ENCODE data around the gene CNOT6. TPM values are rescaled to one million over a fixed set of nuclear protein-coding genes. Genes with fewer than 3 reads are reported as not detected.

Gene CNOT6
- total RNA-seq, 1 donor from 2014 or later, result 46.3 TPM

GRCh38 chr5:180601591-180602480 is 107.7 kb downstream of the CNOT6 start:
- H3K27ac Mint-ChIP-seq (ENCODE audit: unreplicated experiment), result peak overlapping the region; percentile 21
- H3K9me3 Mint-ChIP-seq (ENCODE audit: unreplicated experiment), result no peaks in the 10 kb centered on the region
- H3K4me3 Mint-ChIP-seq (ENCODE audit: unreplicated experiment), result peak overlapping the region; percentile 28
- peaks cover 19% of the 10 kb centered on the region for H3K36me3 Mint-ChIP-seq (ENCODE audit: low read depth, unreplicated experiment)
- H3K4me1 Mint-ChIP-seq (ENCODE audit: unreplicated experiment), result peaks cover 12% of the 10 kb centered on the region
- DNase-seq (ENCODE audit: low spot score), result no peak
- H3K27me3 Mint-ChIP-seq (ENCODE audit: unreplicated experiment), result peaks cover 25% of the 10 kb centered on the region
- TF ChIP-seq CTCF (IDR thresholded peaks at IDR 0.05; ENCODE audit: unreplicated experiment), result no peak

GRCh38 chr5:180602481-180603075 is 108.4 kb downstream of the CNOT6 start:
- Mint-ChIP-seq H3K27me3 (ENCODE audit: unreplicated experiment) (peaks cover 25% of the 10 kb centered on the region), H3K36me3 (ENCODE audit: low read depth, unreplicated experiment) (peaks cover 20% of the 10 kb centered on the region), H3K9me3 (ENCODE audit: unreplicated experiment) (no peaks in the 10 kb centered on the region), H3K4me3 (ENCODE audit: unreplicated experiment) (no peak overlapping the region), H3K27ac (ENCODE audit: unreplicated experiment) (no peak overlapping the region), H3K4me1 (ENCODE audit: unreplicated experiment) (peaks cover 12% of the 10 kb centered on the region)
- DNase-seq (ENCODE audit: low spot score), result peak; percentile 11
- TF ChIP-seq CTCF (IDR thresholded peaks at IDR 0.05; ENCODE audit: unreplicated experiment), result no peak

- no peak for DNase-seq (ENCODE audit: low spot score)
These were observed 109.0 kb downstream of the CNOT6 start for GRCh38 chr5:180603076-180603594.

GRCh38 chr5:180604271-180604670 is 110.1 kb downstream of the CNOT6 start:
- TF ChIP-seq CTCF (IDR thresholded peaks at IDR 0.05; ENCODE audit: unreplicated experiment), result no peak
- Mint-ChIP-seq H3K4me1 (ENCODE audit: unreplicated experiment) (peaks cover 12% of the 10 kb centered on the region), H3K4me3 (ENCODE audit: unreplicated experiment) (peak overlapping the region; percentile 52), H3K27me3 (ENCODE audit: unreplicated experiment) (peaks cover 23% of the 10 kb centered on the region), H3K36me3 (ENCODE audit: low read depth, unreplicated experiment) (peaks cover 31% of the 10 kb centered on the region), H3K9me3 (ENCODE audit: unreplicated experiment) (no peaks in the 10 kb centered on the region), H3K27ac (ENCODE audit: unreplicated experiment) (peak overlapping the region; percentile 38)
- no peak for DNase-seq (ENCODE audit: low spot score)

More at GRCh38 chr5:180603076-180603594, 109.0 kb downstream of the CNOT6 start:
- Mint-ChIP-seq H3K4me3 (ENCODE audit: unreplicated experiment) (no peak overlapping the region), H3K4me1 (ENCODE audit: unreplicated experiment) (peaks cover 12% of the 10 kb centered on the region), H3K27ac (ENCODE audit: unreplicated experiment) (no peak overlapping the region), H3K36me3 (ENCODE audit: low read depth, unreplicated experiment) (peaks cover 26% of the 10 kb centered on the region), H3K27me3 (ENCODE audit: unreplicated experiment) (peaks cover 26% of the 10 kb centered on the region), H3K9me3 (ENCODE audit: unreplicated experiment) (no peaks in the 10 kb centered on the region)
- no peak for TF ChIP-seq CTCF (IDR thresholded peaks at IDR 0.05; ENCODE audit: unreplicated experiment)
